SK-N-SH treated with all-trans-retinoic acid at 6 μM for 48 hours (cell line): ENCODE measurements around the gene STK32B.

Source experiments
- ATAC-seq: fragments of 200-7000 bp; cut with Tn5 transposase; 3 replicates; pipeline ENCODE4 v1.9.1; 2020; ENCODE audit warnings: mild to moderate bottlenecking, moderate library complexity
- BACH2 ChIP-seq: fragments of 250-450 bp; sonication (Bioruptor Pico); IDR thresholded peaks from 2 replicates; pipeline ENCODE4 v1.9.0; 2021; ENCODE audit warnings: mild to moderate bottlenecking, borderline replicate concordance
- CREB5 ChIP-seq: fragments of 250-450 bp; sonication (Bioruptor Pico); IDR thresholded peaks from 2 replicates; pipeline ENCODE4 v1.5.1; 2020; ENCODE audit warnings: low read depth, mild to moderate bottlenecking, moderate library complexity
- ESRRG ChIP-seq: fragments of 250-450 bp; sonication (Bioruptor Pico); IDR thresholded peaks from 2 replicates; pipeline ENCODE4 v1.6.1; 2021; ENCODE audit warnings: mild to moderate bottlenecking
- GLIS3 ChIP-seq: fragments of 250-450 bp; sonication (Bioruptor Pico); IDR thresholded peaks from 2 replicates; pipeline ENCODE4 v1.5.0; 2020; ENCODE audit warnings: mild to moderate bottlenecking, moderate library complexity
- ISL1 ChIP-seq: fragments of 250-450 bp; sonication (Bioruptor Pico); IDR thresholded peaks from 2 replicates; pipeline ENCODE4 v2.1.2; 2022; ENCODE audit warnings: mild to moderate bottlenecking, moderate library complexity
- PPARA ChIP-seq: fragments of 250-450 bp; sonication (Bioruptor Pico); IDR thresholded peaks from 2 replicates; pipeline ENCODE4 v1.5.0; 2020; ENCODE audit warnings: mild to moderate bottlenecking, borderline replicate concordance
- RARB ChIP-seq: fragments of 250-450 bp; sonication (Bioruptor Pico); IDR thresholded peaks from 2 replicates; pipeline ENCODE4 v1.8.0; 2021; ENCODE audit warnings: mild to moderate bottlenecking, moderate library complexity
- SNAI2 ChIP-seq: fragments of 250-450 bp; sonication (Bioruptor Pico); IDR thresholded peaks from 2 replicates; pipeline ENCODE4 v1.5.0; 2020; ENCODE audit warnings: mild to moderate bottlenecking, moderate library complexity
- TCF4 ChIP-seq: fragments of 250-450 bp; sonication (Bioruptor Pico); IDR thresholded peaks from 2 replicates; pipeline ENCODE4 v1.8.0; 2021; ENCODE audit warnings: mild to moderate bottlenecking, moderate library complexity, borderline replicate concordance
- TOX ChIP-seq: fragments of 250-450 bp; sonication (Bioruptor Pico); IDR thresholded peaks from 2 replicates; pipeline ENCODE4 v1.8.0; 2021; ENCODE audit warnings: mild to moderate bottlenecking, moderate library complexity, borderline replicate concordance
- ZC3H10 ChIP-seq: fragments of 250-450 bp; sonication (Bioruptor Pico); IDR thresholded peaks from 2 replicates; pipeline ENCODE4 v1.5.1; 2021; ENCODE audit warnings: mild to moderate bottlenecking, moderate library complexity
- ZFP3 ChIP-seq: fragments of 250-450 bp; sonication (Bioruptor Pico); IDR thresholded peaks from 2 replicates; pipeline ENCODE4 v1.5.0; 2020; ENCODE audit warnings: mild to moderate bottlenecking, moderate library complexity
- ZNF565 ChIP-seq: fragments of 450-650 bp; formaldehyde crosslinking; conservative IDR thresholded peaks from 2 replicates; pipeline ENCODE4 v1.5.0; 2020; ENCODE audit warnings: low read depth, mild to moderate bottlenecking, moderate library complexity
- ZNF70 ChIP-seq: fragments of 450-650 bp; formaldehyde crosslinking; IDR thresholded peaks from 2 replicates; pipeline ENCODE4 v1.5.0; 2020; ENCODE audit warnings: mild to moderate bottlenecking, moderate library complexity
- ZNF8 ChIP-seq: fragments of 450-650 bp; formaldehyde crosslinking; IDR thresholded peaks from 2 replicates; pipeline ENCODE4 v1.5.0; 2020; ENCODE audit warnings: mild to moderate bottlenecking, moderate library complexity
- TF ChIP-seq, protein P1 (sequence below): fragments of 250-450 bp; sonication (Bioruptor Pico); IDR thresholded peaks from 2 replicates; pipeline ENCODE4 v1.5.0; 2020; ENCODE audit warnings: mild to moderate bottlenecking, moderate library complexity
- TF ChIP-seq, protein P2 (sequence below): fragments of 250-450 bp; sonication (Bioruptor Pico); IDR thresholded peaks from 2 replicates; pipeline ENCODE4 v1.8.0; 2020; ENCODE audit warnings: mild to moderate bottlenecking, moderate library complexity, borderline replicate concordance
- TF ChIP-seq, protein P3 (sequence below): fragments of 250-450 bp; sonication (Bioruptor Pico); IDR thresholded peaks from 2 replicates; pipeline ENCODE4 v1.5.1; 2021; ENCODE audit warnings: mild to moderate bottlenecking, moderate library complexity

Gene STK32B

GRCh38 chr4:5039800-5040199 lies 11.5 kb upstream of the STK32B start (continued):
- TF ChIP-seq CREB5 (CRISPR knock-in tag) (no peak), ESRRG (no peak)
- TF ChIP-seq, all 23 proteins: peak for 0

DNA sequence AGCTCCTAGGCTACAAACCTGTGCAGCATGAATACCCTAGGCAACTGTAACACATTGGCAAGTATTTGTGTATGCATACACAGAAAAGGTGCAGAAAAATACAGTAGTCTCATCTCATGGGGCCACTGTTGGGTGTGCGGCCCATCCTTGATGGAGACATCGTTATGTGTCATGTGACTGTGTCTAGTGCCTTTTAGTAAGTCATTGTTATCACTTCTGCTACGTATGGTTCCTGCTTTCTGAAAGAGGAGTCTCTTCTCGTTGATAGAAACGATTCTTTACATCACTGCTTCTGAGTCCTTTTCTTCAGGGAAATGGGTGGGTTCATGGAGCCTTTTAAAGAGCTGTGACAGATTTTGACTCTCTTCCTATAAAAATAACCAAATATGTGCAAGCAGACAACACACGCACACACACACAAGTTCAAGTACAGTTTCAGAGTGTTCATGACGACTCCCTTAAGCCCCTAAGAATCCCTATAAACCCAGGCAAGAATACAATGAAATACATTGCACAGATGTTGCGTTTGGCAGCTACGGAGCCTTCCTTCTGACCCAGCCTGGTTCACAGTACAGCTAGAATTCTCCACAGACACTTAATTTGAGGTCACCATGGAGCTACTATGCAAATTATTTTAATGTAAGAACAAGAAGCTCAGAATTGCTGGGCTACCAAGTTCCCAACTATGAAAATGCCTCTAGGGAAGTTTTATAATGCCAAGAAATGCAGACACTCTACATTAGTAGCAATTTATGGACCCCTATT lies 10.2 kb upstream of the STK32B start:
- TF ChIP-seq GLIS3 (CRISPR knock-in tag) (no peak), RARB (CRISPR knock-in tag) (no peak), ZNF70 (no peak), SNAI2 (CRISPR knock-in tag) (no peak), ZC3H10 (CRISPR knock-in tag) (no peak), ZFP3 (CRISPR knock-in tag) (no peak), ZNF8 (no peak), TOX (CRISPR knock-in tag) (no peak), PPARA (no peak), ZNF565 (CRISPR knock-in tag) (no peak), ESRRG (no peak)
- TF ChIP-seq, protein P1, sequence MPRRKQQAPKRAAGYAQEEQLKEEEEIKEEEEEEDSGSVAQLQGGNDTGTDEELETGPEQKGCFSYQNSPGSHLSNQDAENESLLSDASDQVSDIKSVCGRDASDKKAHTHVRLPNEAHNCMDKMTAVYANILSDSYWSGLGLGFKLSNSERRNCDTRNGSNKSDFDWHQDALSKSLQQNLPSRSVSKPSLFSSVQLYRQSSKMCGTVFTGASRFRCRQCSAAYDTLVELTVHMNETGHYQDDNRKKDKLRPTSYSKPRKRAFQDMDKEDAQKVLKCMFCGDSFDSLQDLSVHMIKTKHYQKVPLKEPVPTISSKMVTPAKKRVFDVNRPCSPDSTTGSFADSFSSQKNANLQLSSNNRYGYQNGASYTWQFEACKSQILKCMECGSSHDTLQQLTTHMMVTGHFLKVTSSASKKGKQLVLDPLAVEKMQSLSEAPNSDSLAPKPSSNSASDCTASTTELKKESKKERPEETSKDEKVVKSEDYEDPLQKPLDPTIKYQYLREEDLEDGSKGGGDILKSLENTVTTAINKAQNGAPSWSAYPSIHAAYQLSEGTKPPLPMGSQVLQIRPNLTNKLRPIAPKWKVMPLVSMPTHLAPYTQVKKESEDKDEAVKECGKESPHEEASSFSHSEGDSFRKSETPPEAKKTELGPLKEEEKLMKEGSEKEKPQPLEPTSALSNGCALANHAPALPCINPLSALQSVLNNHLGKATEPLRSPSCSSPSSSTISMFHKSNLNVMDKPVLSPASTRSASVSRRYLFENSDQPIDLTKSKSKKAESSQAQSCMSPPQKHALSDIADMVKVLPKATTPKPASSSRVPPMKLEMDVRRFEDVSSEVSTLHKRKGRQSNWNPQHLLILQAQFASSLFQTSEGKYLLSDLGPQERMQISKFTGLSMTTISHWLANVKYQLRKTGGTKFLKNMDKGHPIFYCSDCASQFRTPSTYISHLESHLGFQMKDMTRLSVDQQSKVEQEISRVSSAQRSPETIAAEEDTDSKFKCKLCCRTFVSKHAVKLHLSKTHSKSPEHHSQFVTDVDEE (CRISPR knock-in tag), result no peak
- TF ChIP-seq, protein P2, sequence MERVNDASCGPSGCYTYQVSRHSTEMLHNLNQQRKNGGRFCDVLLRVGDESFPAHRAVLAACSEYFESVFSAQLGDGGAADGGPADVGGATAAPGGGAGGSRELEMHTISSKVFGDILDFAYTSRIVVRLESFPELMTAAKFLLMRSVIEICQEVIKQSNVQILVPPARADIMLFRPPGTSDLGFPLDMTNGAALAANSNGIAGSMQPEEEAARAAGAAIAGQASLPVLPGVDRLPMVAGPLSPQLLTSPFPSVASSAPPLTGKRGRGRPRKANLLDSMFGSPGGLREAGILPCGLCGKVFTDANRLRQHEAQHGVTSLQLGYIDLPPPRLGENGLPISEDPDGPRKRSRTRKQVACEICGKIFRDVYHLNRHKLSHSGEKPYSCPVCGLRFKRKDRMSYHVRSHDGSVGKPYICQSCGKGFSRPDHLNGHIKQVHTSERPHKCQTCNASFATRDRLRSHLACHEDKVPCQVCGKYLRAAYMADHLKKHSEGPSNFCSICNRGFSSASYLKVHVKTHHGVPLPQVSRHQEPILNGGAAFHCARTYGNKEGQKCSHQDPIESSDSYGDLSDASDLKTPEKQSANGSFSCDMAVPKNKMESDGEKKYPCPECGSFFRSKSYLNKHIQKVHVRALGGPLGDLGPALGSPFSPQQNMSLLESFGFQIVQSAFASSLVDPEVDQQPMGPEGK (CRISPR knock-in tag), result no peak
- TF ChIP-seq, all 23 proteins: peak for 0
- no peak for ATAC-seq

DNA sequence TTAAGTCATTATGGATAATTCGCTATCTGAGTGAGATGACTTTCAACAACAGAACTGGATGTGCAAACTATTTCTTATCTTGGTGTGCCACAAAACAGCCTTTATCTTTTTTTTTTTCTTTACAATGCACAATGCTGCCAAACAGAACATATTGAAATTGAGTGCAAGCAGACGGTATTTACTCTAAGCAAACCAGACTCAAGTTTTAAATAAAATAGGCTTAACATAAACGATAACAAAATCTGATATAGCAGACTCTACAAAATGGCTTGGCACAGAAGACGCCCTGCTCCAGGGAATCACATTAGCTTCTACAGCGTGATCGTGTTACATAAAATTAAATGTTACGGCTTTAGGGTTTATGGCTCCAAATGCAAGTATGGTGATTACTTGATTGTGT lies 9.6 kb upstream of the STK32B start:
- no peak for ATAC-seq

GRCh38 chr4:5043579-5043978 lies 7.7 kb upstream of the STK32B start:
- ATAC-seq, result no peak; the same call in 1 of the 3 replicates
- TF ChIP-seq ISL1, result no peak
- TF ChIP-seq, protein P2 (CRISPR knock-in tag), result no peak
- TF ChIP-seq, protein P1 (CRISPR knock-in tag), result no peak
- TF ChIP-seq ZNF565 (CRISPR knock-in tag), result no peak
- TF ChIP-seq ZNF70, result no peak
- TF ChIP-seq CREB5 (CRISPR knock-in tag), result no peak
- TF ChIP-seq, protein P3, sequence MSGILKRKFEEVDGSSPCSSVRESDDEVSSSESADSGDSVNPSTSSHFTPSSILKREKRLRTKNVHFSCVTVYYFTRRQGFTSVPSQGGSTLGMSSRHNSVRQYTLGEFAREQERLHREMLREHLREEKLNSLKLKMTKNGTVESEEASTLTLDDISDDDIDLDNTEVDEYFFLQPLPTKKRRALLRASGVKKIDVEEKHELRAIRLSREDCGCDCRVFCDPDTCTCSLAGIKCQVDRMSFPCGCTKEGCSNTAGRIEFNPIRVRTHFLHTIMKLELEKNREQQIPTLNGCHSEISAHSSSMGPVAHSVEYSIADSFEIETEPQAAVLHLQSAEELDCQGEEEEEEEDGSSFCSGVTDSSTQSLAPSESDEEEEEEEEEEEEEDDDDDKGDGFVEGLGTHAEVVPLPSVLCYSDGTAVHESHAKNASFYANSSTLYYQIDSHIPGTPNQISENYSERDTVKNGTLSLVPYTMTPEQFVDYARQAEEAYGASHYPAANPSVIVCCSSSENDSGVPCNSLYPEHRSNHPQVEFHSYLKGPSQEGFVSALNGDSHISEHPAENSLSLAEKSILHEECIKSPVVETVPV (CRISPR knock-in tag), result no peak

More for the DNA sequence above, 9.6 kb upstream of the STK32B start:
- TF ChIP-seq TCF4 (0 out of 2 replicates have a peak, but pooled peaks have one; percentile 25), ZC3H10 (CRISPR knock-in tag) (no peak), BACH2 (CRISPR knock-in tag) (no peak)
- TF ChIP-seq, protein P3 (CRISPR knock-in tag), result no peak
